HG03139 (cell line): ENCODE measurements around the gene SORD.
"Not testable (repeated sequence)": the region's sequence is repeated elsewhere in the genome, so short reads cannot be mapped to it uniquely, and the experiment has no call there.

Experiments
- ATAC-seq: cut with Tn5 transposase; IDR thresholded peaks from one replicate; pipeline ENCODE4 v1.9.1; 2021; ENCODE audit not compliant: unreplicated experiment

SORD gene

GRCh38 chr15:45023659-45024225, 747 bp downstream of the SORD start:
- ATAC-seq, result no peak

- not testable (repeated sequence) for ATAC-seq
These were observed 1.7 kb downstream of the SORD start for GRCh38 chr15:45024649-45025048.

- ATAC-seq, result not testable (repeated sequence)
These were observed 2.6 kb downstream of the SORD start for GRCh38 chr15:45025627-45026026.

- ATAC-seq, result no peak
These were observed 3.7 kb downstream of the SORD start for GRCh38 chr15:45026651-45027190.

GRCh38 chr15:45027220-45027619, 4.2 kb downstream of the SORD start:
- no peak for ATAC-seq

GRCh38 chr15:45030743-45031142, 7.7 kb downstream of the SORD start:
- ATAC-seq, result no peak

GRCh38 chr15:45031522-45032028, 8.6 kb downstream of the SORD start:
- not testable (repeated sequence) for ATAC-seq

- ATAC-seq, result not testable (repeated sequence)
These were observed 9.5 kb downstream of the SORD start for GRCh38 chr15:45032501-45032900.

GRCh38 chr15:45034087-45034486, 11.1 kb downstream of the SORD start:
- not testable (repeated sequence) for ATAC-seq

GRCh38 chr15:45034600-45035375, 11.8 kb downstream of the SORD start:
- not testable (repeated sequence) for ATAC-seq

GRCh38 chr15:45036812-45037781, 14.1 kb downstream of the SORD start:
- ATAC-seq, result peak; percentile 84

GRCh38 chr15:45037936-45038335, 14.9 kb downstream of the SORD start:
- ATAC-seq, result no peak

GRCh38 chr15:45040396-45040795, 17.4 kb downstream of the SORD start:
- not testable (repeated sequence) for ATAC-seq

GRCh38 chr15:45041538-45041937, 18.5 kb downstream of the SORD start:
- not testable (repeated sequence) for ATAC-seq

GRCh38 chr15:45042859-45043258, 19.9 kb downstream of the SORD start:
- ATAC-seq, result not testable (repeated sequence)

GRCh38 chr15:45044270-45044669, 21.3 kb downstream of the SORD start:
- ATAC-seq, result not testable (repeated sequence)

GRCh38 chr15:45048449-45048793, 25.4 kb downstream of the SORD start:
- not testable (repeated sequence) for ATAC-seq

GRCh38 chr15:45048794-45049631, 26.0 kb downstream of the SORD start:
- no peak for ATAC-seq

- no peak for ATAC-seq
These were observed 27.6 kb downstream of the SORD start for GRCh38 chr15:45050587-45050986.

- not testable (repeated sequence) for ATAC-seq
These were observed 29.7 kb downstream of the SORD start for GRCh38 chr15:45052676-45053075.
